NOMO-1 treated with dmso at 0.1 percent for 144 hours (cell line): ENCODE results near the gene HSH2D.
A peak's percentile ranks its signal among the peaks of the same experiment; 100 is the strongest.
"Not testable (repeated sequence)": the region's sequence is repeated elsewhere in the genome, so short reads cannot be mapped to it uniquely, and the experiment has no call there.

Source experiments
- DNase-seq: peaks from one replicate; lab custom pipeline; 2025; ENCODE audit not compliant: unreplicated experiment; lab: John Stamatoyannopoulos, UW

The HSH2D gene

GRCh38 chr19:16143399-16144215 lies at the start of gene HSH2D:
Gene HSH2D (plus strand): TSS chr19:16143685. CDS start chr19:16148751, 5,066 bp downstream.
- DNase-seq = peak; percentile 73

- DNase-seq = no peak
Measured at GRCh38 chr19:16094360-16095070, 49.0 kb upstream of the HSH2D start.

- DNase-seq = no peak
Measured at GRCh38 chr19:16095071-16095571, 48.4 kb upstream of the HSH2D start.

GRCh38 chr19:16096280-16096855 lies 47.1 kb upstream of the HSH2D start:
- no peak for DNase-seq

- no peak for DNase-seq
Measured at GRCh38 chr19:16098416-16098768, 45.1 kb upstream of the HSH2D start.

GRCh38 chr19:16098821-16099220 lies 44.7 kb upstream of the HSH2D start:
- DNase-seq = no peak

- not testable (repeated sequence) for DNase-seq
Measured at GRCh38 chr19:16099314-16099965, 44.0 kb upstream of the HSH2D start.

GRCh38 chr19:16100524-16100923 lies 43.0 kb upstream of the HSH2D start:
- no peak for DNase-seq

- DNase-seq = peak; percentile 41
Measured at GRCh38 chr19:16104722-16105121, 38.8 kb upstream of the HSH2D start.

- peak; percentile 26 for DNase-seq
Measured at GRCh38 chr19:16106121-16106520, 37.4 kb upstream of the HSH2D start.

GRCh38 chr19:16111160-16111908 lies 32.2 kb upstream of the HSH2D start, which contains the start of gene RAB8A:
Gene RAB8A (plus strand): TSS chr19:16111889. CDS start chr19:16111902, 13 bp downstream.
- DNase-seq = peak; percentile 98

- no peak for DNase-seq
Measured at GRCh38 chr19:16111909-16112752, 31.4 kb upstream of the HSH2D start.

- DNase-seq = no peak
Measured at GRCh38 chr19:16112778-16113177, 30.7 kb upstream of the HSH2D start.

GRCh38 chr19:16113727-16114126 lies 29.8 kb upstream of the HSH2D start:
- no peak for DNase-seq

GRCh38 chr19:16115301-16116039 lies 28.0 kb upstream of the HSH2D start:
- DNase-seq = no peak

- no peak for DNase-seq
Measured at GRCh38 chr19:16116067-16116466, 27.4 kb upstream of the HSH2D start.

GRCh38 chr19:16117594-16118033 lies 25.9 kb upstream of the HSH2D start:
- DNase-seq = no peak

GRCh38 chr19:16118489-16119033 lies 24.9 kb upstream of the HSH2D start:
- DNase-seq = peak; percentile 94
